ENCODE measurements around the gene MARK2.

DNA sequence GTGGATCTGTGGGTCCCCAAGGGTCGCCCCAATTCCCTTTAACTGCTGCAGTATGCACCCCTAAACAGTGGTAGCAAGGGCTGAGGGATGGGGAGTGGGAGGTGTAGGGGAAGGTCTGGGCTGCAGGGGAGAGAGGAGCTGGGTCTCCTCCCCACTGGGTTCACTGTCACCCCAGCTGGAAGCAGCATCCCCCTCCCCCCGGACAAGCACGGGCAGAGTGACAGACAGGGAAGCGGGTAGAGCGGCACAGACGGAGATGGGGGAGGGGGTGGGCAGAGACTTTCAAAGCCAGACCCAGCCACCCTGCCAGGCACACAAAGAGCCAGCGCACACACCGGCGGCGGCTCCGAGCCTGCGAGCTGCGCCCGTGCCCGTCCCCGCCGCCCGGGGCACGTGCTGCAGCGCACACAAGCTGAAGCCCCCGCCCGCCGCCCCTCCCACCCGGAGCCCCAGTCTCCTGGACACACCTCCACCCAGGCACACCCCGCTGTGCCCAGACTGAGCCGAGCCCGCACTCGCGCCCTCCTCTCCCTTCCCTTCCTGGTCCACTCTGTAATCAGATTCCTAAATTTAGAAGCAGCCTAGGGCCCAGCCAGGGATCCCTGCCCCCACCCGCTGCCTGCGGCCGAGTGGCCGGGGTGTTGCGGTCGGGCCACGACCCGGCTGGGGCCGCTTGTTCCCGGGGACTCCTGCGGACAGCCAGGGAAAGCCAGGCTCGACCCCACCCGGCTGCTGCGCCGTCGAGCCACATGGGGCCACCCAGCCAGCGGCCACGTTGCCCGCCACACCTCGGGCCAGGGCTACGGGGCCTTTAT is 79.0 kb downstream of the MARK2 start:
- TF ChIP-seq, protein P1, sequence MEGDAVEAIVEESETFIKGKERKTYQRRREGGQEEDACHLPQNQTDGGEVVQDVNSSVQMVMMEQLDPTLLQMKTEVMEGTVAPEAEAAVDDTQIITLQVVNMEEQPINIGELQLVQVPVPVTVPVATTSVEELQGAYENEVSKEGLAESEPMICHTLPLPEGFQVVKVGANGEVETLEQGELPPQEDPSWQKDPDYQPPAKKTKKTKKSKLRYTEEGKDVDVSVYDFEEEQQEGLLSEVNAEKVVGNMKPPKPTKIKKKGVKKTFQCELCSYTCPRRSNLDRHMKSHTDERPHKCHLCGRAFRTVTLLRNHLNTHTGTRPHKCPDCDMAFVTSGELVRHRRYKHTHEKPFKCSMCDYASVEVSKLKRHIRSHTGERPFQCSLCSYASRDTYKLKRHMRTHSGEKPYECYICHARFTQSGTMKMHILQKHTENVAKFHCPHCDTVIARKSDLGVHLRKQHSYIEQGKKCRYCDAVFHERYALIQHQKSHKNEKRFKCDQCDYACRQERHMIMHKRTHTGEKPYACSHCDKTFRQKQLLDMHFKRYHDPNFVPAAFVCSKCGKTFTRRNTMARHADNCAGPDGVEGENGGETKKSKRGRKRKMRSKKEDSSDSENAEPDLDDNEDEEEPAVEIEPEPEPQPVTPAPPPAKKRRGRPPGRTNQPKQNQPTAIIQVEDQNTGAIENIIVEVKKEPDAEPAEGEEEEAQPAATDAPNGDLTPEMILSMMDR (IDR thresholded peaks at IDR 0.05), result no peak
- no peak for TF ChIP-seq EP300 (IDR thresholded peaks at IDR 0.05)

All from sigmoid colon (tissue), 4 donors.